HG03520 (cell line): ENCODE results near the gene AGAP1.

Source experiments
- ATAC-seq: cut with Tn5 transposase; IDR thresholded peaks from one replicate; pipeline ENCODE4 v1.9.1; 2021; ENCODE audit warnings: mild to moderate bottlenecking, moderate library complexity; ENCODE audit not compliant: unreplicated experiment

AGAP1 gene

GRCh38 chr2:236102971-236103370 lies 609.1 kb downstream of the AGAP1 start:
- no peak for ATAC-seq

- ATAC-seq, result no peak
Measured at GRCh38 chr2:236103981-236104380, 610.1 kb downstream of the AGAP1 start.

GRCh38 chr2:236105955-236106607 lies 612.2 kb downstream of the AGAP1 start:
- ATAC-seq, result no peak

GRCh38 chr2:236106761-236107160 lies 612.9 kb downstream of the AGAP1 start:
- ATAC-seq, result no peak

- ATAC-seq, result no peak
Measured at GRCh38 chr2:236107536-236107935, 613.7 kb downstream of the AGAP1 start.

GRCh38 chr2:236107942-236108625 lies 614.2 kb downstream of the AGAP1 start:
- ATAC-seq, result no peak

GRCh38 chr2:236109061-236109460 lies 615.2 kb downstream of the AGAP1 start:
- ATAC-seq, result no peak

GRCh38 chr2:236109473-236109872 lies 615.6 kb downstream of the AGAP1 start:
- no peak for ATAC-seq

GRCh38 chr2:236112466-236112865 lies 618.6 kb downstream of the AGAP1 start:
- ATAC-seq, result no peak

- ATAC-seq, result no peak
Measured at GRCh38 chr2:236113425-236113824, 619.6 kb downstream of the AGAP1 start.

- ATAC-seq, result no peak
Measured at GRCh38 chr2:236113948-236114347, 620.1 kb downstream of the AGAP1 start.

- no peak for ATAC-seq
Measured at GRCh38 chr2:236114959-236115358, 621.1 kb downstream of the AGAP1 start.

- no peak for ATAC-seq
Measured at GRCh38 chr2:236117401-236117800, 623.6 kb downstream of the AGAP1 start.

GRCh38 chr2:236117861-236118269 lies 624.0 kb downstream of the AGAP1 start:
- no peak for ATAC-seq

GRCh38 chr2:236119003-236119402 lies 625.2 kb downstream of the AGAP1 start:
- ATAC-seq, result no peak

- no peak for ATAC-seq
Measured at GRCh38 chr2:236119476-236119875, 625.6 kb downstream of the AGAP1 start.

GRCh38 chr2:236120141-236120601 lies 626.3 kb downstream of the AGAP1 start:
- ATAC-seq, result no peak

GRCh38 chr2:236120829-236121228 lies 627.0 kb downstream of the AGAP1 start:
- no peak for ATAC-seq

- ATAC-seq, result no peak
Measured at GRCh38 chr2:236121546-236121945, 627.7 kb downstream of the AGAP1 start.

GRCh38 chr2:236122236-236122635 lies 628.4 kb downstream of the AGAP1 start:
- no peak for ATAC-seq

GRCh38 chr2:236123716-236124115 lies 629.9 kb downstream of the AGAP1 start:
- ATAC-seq, result no peak

- no peak for ATAC-seq
Measured at GRCh38 chr2:236124182-236124893, 630.5 kb downstream of the AGAP1 start.
